Stimulated activated CD4-positive, alpha-beta T cell treated with anti-CD3 and anti-CD28 coated beads, Interleukin-4, amount 100 ng/mL, for 4 hours (primary cell): ENCODE results near the gene EP400.

Experiments
- DNase-seq, 2 experiments: peaks; one replicate each; pipeline ENCODE4 v3.0.0-alpha.2; 2020

Gene EP400

DNA sequence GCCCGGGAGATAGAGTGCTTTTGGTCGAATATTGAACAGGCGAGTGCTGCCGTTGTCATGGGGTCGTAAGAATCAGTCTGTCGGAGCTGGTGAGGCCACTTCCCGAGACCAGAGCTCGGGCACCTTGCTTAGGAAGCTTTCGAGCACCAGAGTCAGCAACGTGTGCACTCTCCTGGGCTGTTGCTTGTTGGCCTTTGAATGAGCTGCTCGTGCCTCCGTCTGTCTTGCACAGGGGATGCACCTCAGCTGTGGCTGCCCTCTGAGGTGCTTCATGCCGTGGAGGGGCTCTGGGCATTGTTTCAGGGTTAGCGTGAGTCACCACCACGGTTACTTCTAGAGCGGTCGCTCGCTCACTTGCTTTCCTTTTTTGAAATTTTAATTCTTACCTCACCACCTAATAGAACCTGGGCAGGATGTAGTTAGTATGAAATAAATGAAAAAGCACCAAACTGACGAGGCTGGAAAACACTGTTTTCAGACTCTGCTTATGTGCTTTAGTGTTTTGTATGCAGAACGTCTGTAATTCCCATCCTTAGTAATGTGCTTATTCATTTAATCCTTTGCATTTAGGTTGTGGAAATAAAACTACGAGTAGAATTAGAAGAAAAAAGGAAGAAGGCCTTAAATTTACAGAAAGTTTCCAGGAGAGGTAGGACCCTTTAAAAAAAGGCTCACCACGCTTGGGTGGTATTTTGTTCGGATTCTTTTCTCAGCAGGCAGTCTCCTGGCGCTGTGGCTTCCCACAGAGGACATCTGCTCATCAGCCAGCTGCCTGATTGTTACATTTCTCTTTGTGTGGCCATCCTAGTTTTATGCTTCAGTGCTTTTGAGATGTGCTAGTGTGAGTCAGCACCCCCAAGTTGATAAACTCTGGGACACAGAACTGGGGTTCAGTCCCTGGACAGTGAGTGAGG, 40.6 kb downstream of the EP400 start:
- no peak for DNase-seq

- DNase-seq = no peak
These were observed 41.2 kb downstream of the EP400 start for GRCh38 chr12:131990980-131991305.

- DNase-seq = no peak
These were observed 42.2 kb downstream of the EP400 start for GRCh38 chr12:131991816-131992430.

DNA sequence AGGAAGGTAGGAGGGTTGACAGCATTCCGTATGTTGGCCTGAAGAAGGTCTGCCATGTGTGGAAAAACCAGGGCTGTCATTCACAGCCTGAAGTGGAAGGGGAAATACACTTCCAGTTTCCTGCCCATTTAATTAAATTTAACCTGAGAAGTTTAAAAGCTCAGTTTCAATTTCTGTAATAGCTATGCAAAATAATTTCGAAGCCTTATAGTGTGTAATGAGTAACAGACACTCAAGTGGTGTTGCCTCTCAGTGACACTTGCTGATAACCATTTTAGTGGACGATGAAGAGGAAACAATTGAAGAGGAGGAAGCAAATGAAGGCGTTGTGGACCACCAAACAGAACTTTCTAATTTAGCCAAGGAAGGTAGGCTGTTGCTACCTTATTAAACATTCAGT, 44.8 kb downstream of the EP400 start:
- DNase-seq = no peak

- DNase-seq = no peak
These were observed 50.6 kb downstream of the EP400 start for GRCh38 chr12:132000286-132000872.

DNA sequence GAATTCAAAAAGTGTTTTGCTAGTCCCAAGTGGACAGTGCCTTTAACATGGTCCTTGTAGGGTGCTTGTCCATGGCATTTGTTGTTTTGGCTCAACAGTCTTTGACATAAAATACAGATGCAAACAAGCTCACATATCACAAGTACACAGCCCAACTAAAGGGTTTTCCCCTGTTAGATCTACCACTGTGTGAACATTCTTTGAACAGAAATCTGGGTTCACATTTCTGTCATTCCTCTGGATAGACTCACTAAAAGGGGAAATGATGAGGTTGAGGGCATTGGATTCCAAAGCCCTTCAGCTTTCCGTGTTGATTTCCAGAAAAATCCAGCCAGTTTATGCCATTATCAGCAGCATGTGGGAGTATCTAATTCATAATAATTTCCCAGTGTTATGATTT, 54.1 kb downstream of the EP400 start:
- DNase-seq = no peak

- DNase-seq = no peak
These were observed 55.2 kb downstream of the EP400 start for GRCh38 chr12:132004946-132005345.

DNA sequence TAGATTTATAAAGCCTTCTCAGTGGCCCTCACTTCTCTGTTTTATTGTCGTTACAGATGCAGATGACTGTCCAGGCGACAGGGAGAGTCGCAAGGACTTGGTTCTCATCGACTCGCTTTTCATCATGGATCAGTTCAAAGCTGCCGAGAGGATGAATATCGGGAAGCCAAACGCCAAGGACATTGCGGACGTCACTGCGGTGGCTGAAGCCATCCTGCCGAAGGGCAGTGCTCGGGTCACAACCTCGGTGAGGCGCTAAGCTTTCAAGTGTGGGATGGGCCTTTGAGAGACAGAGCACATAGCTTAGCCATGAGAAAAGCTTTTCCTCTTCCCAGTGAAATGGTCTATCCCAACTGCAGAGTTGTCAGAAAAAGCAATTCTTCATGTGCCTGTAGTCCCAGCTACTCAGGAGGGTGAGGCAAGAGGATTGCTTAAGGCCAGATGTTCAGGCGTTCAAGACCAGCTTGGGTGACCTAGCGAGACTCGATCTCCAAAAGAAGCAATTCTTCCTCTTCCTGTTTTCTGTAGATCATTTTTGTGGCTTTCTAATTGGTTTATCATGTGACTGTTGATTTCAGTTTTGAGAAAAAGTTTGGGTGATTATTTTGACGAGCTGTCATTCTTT, 56.4 kb downstream of the EP400 start:
- no peak for DNase-seq

- no peak for DNase-seq
These were observed 57.3 kb downstream of the EP400 start for GRCh38 chr12:132007041-132007440.

DNA sequence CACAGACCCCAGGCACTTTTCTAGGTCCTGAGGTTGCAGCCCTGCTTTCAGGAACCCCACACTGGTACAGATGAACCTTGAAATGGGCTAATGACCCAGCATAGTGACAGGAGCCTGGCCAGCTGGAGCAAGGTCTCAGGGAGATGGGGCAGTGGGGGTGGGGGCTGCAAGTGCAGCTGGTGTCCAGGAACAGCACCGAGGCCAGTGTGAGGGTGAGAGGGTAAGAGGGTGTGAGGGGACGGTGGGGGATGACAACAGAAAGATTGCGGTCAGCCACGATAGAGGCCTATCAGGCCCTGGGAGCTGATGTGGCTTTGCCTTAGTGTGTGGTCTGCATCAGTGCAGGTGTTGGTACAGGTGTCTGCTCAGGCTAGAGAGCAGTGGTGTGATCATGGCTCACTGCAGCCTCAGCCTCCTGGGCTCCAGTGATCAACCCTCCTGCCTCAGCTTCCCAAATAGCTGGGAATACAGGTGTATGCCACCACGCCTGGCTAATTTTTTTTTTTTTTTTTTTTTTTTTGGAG, 59.7 kb downstream of the EP400 start:
- no peak for DNase-seq

- DNase-seq = no peak
These were observed 63.3 kb downstream of the EP400 start for GRCh38 chr12:132012919-132013568.

DNA sequence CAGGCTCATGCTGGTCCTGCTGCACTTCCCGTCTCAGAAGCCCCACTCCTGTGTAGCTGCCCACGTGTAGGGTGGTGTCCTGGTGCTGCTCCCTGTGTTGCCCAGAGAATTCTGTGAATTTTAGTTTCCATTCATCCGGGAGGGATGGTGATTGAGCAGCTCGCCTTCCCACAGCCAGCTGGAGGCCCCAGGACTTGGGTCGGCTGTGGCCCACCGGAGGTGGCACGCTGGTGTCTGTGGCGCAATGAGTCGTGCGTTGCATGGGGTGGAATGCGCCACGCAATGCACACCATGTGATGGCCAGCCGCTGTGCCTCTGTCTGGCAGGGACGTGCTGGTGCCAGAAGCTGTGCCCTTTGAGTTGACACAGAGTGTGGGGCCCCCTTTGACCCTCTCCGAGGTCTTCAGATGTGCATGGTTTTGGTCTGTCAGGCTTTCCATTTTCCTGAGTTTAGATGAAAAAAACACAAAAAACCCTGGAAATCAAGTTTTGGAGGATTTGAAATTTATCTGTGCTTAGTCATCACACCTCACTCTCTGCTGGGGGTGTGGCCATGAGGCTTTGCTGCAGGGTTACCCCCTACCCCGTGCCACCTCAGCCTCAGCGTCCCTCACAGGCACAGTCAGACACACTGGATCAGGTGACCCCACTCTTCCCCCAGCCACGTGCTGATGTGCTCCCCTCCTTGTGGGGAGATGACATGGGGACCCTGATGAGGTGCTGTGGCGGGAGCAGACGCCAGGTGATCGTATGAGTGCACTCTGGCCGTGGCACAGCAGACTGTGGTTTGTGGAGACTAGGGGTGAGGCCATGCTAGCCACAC, 64.6 kb downstream of the EP400 start:
- no peak for DNase-seq

GRCh38 chr12:132014915-132015280, 65.2 kb downstream of the EP400 start:
- no peak for DNase-seq

GRCh38 chr12:132015686-132016430, 66.1 kb downstream of the EP400 start:
- DNase-seq = no peak

- DNase-seq = no peak
These were observed 68.6 kb downstream of the EP400 start for GRCh38 chr12:132018193-132018916.

- DNase-seq = no peak
These were observed 70.1 kb downstream of the EP400 start for GRCh38 chr12:132019891-132020290.

DNA sequence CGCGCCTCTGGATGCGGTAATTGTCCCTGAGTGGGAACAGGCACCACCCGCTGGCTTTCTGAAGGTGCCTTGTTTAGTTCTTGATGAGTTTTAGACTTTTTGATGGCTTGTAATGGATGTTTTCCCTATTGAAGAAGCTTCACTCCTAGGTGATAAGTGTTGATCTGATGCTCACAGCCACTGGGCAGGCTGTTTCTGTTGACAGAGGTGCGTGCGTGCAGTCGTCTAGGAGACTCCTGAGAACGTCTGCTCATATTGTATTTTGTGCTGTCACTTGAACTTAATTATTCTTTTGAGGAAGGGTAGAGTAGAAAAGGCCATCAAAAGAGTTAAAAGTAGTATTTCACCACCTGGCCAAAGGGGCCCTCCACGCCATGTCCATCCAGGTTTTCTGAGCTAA, 70.5 kb downstream of the EP400 start:
- DNase-seq = no peak

- DNase-seq = no peak
These were observed 71.5 kb downstream of the EP400 start for GRCh38 chr12:132021031-132021871.

DNA sequence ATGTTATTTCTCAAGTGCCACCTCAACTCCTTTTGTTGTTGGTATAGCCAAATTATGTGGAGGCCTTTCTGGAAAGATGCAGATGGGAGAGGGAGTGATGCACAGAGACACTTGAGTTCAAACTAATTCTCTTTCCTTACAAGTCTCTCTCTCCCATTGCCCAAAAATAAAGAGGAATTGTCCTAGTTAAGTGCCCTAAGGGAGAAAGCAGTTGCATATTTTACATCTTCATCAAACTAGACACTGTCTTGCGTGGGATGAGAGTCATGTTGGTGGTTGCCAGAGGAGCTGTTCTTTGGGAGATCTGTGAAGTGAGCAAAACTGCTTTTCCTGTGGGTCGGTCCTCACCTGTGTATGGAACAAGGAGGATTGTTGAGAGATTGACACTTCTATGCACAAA, 72.2 kb downstream of the EP400 start:
- no peak for DNase-seq

GRCh38 chr12:132023658-132024057, 73.9 kb downstream of the EP400 start:
- no peak for DNase-seq
